GF-D8 (cell line): Measurements from ENCODE around the gene STAT4.

Source experiments
- DNase-seq: peaks from one replicate; lab custom pipeline; 2025; lab: John Stamatoyannopoulos, UW

STAT4 gene

DNA sequence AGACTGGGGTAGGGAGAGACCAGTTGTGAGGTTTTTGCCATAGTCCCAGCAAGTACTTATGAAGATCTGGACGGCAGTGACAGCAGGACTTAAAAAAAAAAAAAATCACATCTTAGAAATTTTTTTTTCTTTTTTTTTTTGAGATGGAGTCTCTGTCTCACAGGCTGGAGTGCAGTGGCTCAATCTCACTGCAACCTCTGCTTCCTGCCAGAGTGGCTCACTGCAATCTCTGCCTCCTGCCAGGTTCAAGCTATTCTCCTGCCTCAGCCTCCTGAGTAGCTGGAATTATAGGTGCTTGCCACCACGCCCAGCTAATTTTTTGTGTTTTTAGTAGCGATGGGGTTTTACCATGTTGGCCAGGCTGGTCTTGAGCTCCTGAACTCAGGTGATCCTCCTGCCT, 22.4 kb upstream of the STAT4 start:
- DNase-seq: no peak

DNA sequence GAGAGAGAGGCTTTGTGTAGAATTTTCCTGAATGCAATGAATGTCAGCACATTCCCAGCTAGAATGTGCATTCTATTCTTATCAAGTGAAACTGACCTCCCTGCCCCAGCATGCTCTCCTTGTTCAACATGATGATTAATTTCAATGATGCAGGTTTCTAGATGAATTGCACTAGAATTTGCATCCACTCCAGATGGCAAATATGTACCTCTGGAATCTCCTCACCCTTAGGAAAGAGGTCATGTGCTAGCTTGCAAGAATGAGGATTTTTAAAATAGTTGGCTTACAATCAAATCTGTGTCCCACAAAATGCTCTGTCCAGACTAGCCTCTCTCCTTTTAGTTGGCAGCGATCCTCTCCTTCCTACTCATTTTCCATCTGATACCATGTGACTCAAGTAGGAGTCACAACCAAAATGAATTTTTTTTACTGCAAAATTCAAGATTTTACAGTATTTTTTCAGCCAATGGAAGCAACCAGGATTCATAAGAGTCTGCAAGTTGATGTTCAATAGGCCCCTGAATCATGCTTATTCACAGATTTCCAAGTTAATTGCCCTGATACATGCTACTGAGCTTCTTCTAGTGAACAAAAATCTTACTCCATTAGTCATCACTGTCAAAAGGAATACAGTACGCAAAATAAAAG, 21.0 kb upstream of the STAT4 start:
- no peak for DNase-seq

DNA sequence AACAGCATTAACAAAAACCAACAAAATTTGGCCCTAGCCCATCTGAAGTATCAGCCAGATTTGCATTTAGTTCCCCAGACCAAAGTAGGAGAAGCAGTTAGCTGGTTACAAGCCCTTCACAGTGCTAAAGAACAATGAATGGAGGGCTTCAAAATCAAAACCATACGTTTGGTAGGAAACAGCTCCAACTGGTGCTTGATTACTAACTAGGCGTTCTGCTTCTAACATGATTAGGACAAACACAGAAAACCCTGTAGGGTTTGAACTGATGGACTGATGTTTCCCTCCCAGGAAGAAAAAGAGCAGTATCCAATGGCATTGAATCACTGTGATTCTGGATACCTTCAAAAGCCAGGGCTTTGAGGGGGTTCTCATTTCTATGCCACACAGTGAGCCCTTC, 20.5 kb upstream of the STAT4 start:
- DNase-seq: no peak

DNA sequence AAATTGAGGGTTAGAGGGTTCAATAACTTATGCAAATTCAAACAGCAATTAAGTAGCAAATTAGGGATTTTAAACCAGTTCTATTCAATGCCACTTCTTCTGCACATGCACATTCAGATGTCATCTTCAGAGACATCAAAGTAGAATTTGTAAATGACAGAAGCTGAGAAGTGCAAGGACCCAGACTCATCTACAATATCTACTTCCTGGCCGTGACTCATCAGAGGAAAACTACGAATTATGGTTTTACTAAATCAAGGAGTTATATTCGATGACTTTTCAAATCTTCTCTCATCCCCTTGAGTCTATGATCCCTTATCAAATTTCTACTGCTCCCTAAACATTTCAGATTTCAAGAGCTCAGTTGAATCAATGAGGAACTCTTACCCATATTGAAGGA, 20.0 kb upstream of the STAT4 start:
- DNase-seq: no peak

DNA sequence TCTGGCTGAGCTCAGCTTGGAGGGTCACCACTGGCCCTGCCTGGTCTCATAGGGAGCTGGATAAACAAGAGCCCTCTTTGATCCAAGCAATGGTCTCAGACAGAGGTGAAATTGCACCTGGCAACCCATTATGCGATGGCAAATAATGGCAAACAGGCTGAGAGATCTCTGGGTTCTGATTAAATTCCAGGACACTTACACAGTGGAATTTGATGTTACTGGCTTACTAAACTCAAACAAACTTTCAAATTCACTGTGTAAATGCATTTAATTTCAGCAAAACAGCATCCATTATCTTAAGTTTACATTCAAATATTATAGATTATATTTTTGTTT, 19.5 kb upstream of the STAT4 start:
- DNase-seq: no peak

DNA sequence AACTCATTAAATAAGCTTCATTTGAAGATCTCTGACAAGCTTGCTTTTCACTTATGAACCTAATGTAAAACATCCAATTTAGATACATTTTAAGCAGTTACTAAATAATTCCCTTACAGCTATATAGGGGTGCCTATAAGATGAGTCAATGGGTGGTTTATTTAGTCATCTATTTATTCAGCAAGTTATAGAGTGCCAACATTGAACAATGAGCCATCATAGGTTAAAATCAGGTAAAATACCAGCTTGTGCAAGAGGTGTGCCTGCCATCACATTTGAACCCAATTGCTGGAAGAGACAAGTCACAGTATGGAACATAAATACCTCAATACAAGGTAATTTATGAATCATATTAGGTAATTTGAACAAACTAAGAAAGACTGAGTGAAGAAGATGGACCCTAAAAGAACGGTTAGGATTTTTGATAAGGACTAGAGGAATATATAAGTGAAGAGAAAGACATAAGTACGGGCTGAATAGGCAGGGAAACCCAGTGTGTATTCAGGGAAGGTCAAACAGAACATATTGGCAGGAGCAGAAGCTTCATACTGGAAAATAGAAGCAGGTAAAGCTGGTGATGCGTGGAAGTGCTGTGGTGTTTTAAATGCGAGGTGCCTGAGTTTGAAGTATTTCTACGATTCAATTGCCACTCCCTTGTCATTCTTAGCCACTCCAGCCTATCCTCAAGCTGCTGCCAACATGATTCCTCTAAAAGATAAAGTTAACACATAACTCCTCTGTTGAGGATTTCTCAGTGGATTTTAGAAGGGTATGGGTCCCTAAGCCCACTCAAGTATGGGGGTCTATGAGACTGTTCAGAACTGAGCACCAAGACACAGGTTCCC, 18.9 kb upstream of the STAT4 start:
- no peak for DNase-seq

DNA sequence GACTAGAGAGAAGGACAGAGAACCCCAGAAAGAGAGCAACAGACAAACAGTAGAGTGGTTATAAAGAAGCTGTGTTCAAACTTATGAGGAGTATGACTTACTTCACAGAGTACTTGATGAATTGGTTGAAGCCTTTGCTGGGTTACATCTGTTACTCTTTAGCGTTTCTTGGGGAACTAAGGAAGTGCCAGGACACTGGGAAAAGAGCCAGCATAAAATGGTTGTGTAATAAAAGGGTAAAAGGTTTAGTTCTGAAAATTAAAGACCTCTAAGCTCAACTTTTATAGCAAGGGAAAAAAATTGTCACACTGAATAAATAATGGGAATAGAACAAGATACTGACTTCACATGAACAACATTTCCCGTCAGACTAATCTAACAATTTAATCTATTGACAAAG, 17.0 kb upstream of the STAT4 start:
- DNase-seq: no peak

DNA sequence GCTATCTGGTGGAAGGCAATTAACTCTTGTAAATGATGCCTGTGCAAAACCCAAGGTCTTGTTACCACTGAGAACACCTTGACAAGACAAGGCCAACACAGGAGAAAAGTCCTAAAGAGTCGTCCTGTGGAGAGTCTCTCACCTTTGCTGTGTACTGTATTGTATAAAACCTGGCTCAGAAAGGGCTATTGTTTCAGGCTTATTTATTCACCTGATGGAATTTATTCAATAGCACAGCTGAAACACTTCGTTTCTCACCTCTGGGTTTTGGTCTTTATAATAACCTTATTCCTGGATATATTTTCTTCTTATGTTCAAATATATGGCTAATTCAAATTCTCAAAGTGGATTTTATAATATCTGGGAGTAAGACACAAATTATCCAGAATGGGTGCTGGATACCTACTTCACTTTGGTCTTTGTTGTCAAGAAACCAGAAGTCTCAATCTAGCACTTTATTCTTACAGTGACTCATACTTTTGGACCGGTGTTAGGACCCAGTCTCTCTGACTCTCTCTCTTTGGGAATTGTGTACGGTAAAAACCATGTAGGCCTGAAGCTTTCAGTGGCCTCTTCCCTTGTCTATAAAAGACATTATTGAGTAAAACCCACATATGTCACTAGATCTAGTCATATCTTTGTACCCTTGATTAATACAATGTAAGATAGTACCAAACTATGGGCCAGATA, 16.1 kb upstream of the STAT4 start:
- DNase-seq: no peak

DNA sequence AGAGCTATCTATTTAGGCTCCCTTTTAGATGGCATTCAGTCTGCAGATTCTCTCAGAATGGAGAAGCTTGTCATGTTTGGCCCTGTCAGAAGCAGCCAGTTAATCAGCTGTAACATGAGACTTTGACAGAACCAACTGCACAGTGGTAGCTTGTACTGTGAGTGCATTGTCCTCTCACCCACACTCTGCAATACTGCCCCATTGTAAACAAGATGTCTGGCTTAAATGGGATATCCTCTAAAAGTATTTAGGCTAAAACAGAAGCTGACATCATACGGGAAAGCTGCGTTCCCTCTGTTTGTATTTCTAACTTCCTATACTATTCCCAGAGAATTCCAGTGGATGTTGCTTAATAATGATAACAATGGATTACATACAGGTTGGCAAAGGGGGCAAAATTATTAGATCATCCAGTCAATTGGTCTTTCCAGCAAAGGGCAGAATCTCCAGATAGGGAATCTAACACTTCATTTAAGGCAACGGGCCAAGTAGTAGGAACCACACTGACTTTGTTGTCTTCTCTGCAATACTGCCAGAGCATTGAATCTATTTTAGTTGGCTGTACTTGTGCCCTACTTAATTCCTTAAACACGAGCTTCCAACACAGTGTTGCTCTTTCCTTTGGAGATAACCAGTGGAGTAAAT, 15.4 kb upstream of the STAT4 start:
- DNase-seq: no peak

DNA sequence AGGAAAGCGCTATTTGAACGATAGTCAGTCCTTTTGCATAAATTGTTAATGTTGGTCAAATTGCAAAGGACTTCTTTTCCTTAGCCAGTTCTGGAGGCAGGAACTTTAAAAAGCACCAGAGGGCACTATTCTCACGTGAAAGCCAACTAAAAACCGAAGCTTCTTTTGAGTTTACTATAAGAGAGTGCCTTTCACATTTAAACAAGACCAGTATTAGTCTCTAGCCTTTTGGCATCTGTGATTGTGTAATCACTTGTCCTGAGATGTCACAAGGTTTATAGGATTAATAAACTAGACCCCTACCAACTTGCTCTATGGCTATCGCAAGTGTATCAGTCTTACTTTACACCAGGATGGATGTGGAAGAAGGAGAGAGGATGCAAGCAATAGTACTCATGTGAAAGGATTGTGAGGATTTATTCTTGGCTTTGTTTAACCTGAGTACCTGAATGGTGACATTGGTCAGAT, 14.4 kb upstream of the STAT4 start:
- no peak for DNase-seq

DNA sequence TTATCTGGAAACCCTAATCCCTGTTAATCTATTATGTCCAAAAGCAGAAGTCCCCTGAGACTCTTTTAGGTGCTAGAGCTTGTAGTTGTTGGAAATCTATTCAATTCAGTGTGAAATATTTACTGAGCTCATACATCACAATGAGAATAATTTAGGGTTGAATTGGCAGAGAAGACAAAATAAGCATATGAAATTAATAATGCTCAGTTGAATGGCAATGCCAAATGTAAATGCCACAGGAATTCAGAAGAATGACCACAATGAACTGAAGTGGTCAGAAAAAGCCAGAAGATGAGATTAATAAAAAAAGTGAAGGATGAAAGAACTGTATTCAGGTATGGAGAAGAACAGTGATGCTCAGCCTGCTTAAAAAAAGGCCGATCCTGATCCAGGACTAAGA, 8.0 kb upstream of the STAT4 start:
- DNase-seq: no peak

DNA sequence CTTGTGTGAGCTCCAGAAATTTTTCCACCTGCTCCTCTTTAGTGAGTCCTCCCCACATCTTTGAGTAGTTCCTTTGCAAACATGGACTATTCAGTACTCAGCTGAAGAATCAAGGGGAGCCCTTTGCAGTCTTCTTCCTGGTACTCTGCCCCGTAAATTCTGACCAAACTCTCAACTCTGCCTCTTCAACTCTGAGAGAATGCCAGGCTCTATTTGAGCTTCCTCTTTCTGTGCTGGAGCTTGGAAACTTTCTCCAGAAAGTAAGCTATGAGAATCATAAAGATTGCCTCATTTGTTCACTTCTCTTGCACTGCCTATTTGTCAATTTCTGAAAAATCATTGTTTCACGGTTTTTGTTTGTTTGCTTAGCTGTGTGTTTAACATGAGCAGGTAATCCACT, 7.4 kb upstream of the STAT4 start:
- peak; percentile 31 for DNase-seq

DNA sequence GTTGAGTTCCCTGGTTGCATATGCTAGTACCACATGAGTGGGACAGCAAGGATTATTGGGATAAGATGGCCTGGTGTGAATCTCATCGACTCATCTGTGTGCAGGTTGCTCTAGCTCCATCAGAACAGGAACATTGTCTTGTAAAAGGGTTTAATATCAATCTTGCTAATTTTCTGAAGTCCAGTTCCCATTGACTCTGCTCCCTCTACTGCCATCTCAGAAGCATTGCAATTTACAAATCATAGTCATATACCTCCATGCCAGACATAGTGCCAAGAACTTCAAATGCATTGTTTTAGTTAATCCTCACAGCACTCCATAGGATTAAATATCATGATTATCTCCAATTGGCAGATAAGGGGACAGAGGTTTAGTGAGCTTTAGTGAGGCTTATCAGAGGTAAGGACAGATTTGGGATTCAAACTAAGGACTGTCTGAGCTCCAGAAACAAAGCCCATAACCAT, 4.8 kb upstream of the STAT4 start:
- DNase-seq: peak; percentile 18

DNA sequence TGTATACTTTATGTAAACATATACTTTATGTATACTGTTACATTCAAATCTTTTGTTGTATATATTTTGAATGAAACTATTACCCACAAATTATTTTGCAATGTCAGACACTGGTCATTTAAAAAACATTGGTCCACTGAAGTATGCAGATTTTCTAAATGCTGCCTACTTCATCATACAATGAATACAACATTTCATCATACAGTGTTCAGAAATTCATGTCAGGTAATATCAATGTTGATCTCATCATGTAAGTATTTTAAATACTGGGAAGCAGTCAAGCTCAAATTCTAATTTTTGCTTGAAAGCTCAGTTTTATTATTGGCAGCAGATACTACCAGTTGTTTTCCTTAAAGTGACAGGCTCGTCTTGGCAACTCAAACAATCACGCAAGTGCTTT, 2.9 kb upstream of the STAT4 start:
- DNase-seq: no peak

DNA sequence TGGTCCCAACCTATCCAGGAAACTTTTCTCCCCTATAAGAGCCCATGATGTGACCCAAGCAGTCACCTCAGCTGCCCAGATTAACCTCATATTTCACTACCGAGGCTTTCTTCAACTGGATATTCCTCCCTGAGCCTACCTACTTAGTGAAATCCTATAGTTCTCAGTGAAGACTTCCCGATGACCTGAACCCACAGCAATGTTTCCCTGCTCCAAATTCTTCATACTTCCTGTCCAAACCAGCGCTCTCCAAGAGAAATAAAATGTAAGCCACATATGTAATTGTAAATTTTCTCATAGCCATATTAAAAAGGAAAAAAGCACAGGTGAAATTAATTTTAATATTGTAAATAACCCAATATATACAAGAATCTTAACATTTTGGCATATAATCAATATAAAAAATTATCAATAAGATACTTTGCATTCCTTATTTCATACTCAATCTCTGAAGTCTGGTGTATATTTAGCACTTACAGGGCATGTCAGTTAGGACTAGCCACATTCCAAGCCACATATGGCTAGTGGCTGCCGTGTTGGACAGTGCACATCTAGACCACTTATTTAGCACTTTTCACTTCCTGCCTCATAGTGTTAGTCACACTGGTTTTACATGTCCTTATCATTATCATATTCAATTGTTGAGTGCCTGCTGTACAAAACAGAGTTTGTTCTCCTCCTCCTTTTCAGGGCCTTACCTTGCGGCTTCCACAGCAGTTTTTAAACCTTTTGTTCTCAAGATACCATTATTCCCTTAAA, 1.9 kb upstream of the STAT4 start:
- no peak for DNase-seq

DNA sequence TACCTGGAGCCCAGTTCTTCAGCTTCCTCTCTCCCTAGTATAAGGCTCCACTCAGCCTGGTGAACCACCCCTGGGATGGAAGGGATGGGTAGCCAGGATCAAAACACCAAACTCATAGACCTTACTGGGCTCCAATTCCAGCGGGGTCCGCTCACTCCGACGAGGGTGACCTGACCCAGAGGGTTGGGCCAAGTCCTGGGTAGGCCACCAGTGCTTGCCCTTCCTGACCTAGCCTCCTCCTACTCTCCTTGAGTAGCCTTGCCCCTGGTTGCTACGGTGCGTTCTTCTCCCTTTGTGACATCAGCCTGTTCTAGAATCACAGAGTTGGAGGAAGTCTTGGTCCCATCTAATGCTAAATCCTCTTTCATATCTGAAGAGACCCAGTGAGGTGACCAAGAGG, 537 bp upstream of the STAT4 start:
- no peak for DNase-seq

DNA sequence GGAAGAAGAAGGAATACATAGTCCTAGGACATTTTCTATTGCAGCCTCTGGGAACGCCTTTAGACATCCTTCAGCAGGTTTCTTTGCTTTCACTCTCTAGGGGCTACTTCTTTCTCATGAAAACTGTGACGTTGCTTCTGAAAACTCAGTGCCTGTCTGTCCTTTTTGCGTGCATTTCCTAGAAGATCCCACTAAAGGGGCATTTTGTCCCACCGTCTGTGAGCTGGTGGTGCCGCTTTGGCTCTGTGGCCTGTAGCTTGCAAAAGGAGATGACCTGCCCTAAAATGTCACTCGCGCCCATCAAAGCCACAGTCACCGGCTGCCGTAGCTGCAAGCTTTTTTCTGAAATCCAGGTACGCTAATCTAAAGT, 579 bp downstream of the STAT4 start:
- no peak for DNase-seq

DNA sequence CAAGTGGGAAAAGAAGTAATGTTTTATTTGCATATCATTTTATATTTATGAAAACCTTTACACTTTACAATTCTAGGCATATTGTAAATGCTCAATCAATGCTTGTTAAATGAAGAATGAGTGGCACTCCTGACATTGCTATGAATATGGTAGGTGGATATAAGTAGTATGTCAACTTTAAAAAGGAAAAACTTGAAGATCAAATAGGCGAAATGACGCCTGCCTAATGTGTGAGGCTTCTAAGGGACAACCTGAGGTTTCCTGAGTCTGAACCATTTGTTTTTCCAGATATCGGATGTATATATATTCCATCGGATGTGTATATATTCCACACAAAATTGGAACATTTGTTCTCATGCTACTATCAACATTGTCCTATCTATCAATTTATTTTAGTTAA, 1.4 kb downstream of the STAT4 start:
- DNase-seq: no peak

DNA sequence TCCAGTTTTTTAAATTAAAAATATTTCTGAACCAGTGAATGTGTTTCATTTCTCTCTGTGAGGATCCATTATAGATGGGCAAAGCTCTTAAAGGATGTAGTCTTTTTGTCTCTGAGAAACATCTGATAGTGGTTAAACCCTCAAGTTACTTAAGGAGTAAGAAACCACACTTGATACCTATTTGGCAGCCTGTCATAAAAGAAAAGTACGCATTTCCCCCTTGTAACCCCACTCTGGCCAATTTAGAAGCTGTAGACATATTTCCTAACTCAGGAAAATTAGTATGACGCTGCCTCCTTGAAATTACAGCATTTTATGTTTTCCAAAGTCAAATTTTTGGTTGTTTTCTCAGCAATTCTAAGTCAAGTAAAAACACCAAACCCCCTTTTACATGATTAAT, 2.0 kb downstream of the STAT4 start:
- no peak for DNase-seq

DNA sequence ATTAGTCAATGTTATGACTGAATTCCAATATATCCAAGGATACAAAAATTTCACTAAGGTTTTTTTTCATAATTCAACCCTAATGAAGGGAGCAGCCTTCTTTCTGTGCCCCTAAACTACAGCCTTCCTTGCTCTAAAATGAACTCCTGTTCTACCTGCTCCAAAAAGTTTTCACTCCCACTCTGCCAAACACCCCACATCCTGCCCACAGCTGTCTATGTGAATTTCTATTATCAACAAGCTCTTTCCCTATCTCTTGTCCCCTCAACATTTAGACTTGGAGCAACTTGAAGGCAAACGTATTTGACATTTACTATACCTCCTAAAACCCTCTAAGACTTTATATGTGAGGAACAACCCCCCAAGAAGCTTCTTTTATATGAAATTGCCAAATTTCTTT, 2.5 kb downstream of the STAT4 start:
- DNase-seq: no peak

DNA sequence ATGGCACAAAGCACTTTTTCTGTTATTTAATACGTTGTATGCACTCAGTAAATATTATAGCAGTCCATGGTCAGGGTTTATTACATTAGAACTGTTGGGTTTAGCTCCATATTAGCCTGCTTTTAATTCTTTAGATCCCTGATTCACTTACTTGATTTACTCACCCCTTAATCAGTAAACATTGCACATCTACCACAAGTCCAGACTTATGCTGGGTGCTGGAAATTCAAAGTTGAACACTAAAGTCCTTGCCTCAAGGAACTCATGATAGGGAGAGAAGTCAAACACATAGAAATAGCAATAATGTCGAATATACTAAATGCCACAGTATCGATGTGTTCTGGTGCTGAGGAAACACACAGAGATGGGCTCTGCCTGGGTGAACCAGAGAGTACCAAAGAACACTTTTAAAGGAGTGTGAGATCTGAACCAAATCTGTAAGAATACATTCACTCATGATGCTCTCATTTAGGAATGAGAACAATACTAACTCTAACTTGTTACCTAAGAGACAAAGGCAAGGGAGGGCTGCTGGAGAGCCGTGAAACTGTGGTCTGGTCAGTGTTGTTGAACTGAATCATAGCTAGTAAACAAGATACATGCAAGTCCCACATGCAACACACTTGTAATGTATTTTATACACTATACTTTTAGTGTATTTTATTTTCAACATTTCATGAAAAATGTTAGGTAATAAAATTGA, 4.9 kb downstream of the STAT4 start:
- DNase-seq: no peak
